ENCODE measurements around the gene NPC1.

Gene NPC1

DNA sequence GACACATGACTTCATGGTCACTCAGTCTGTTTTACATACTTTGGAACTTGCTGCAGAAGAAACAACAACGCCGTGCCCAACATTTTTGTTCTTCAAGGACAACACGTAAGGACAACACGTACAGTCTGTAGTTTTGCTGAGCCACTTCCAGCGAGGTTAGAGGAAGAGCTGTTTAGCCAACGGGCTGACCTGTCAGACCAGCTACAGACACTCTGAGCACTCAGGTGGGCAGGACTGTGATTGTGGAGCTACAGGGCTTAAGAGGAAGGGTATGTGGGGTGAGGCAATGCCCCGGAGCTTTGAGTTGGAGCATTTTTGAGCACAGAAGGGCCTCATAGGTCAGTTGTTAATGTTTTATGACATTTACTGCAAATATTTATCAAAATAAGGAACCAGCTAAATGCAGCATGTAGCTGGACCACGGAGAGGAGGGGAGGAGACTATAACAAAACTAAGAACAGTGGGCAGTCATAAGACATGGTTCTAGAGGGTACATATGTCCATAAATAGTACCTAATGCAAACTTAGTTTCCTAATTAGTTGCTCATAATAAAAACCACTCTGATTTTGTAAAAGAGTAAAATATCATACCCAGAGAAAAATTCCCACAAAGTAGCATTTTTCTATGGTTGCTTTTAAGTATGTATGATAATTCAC, 26.3 kb upstream of the NPC1 start:
- no peak for DNase-seq (ENCODE audit: low read depth)
- TF ChIP-seq, protein P1, sequence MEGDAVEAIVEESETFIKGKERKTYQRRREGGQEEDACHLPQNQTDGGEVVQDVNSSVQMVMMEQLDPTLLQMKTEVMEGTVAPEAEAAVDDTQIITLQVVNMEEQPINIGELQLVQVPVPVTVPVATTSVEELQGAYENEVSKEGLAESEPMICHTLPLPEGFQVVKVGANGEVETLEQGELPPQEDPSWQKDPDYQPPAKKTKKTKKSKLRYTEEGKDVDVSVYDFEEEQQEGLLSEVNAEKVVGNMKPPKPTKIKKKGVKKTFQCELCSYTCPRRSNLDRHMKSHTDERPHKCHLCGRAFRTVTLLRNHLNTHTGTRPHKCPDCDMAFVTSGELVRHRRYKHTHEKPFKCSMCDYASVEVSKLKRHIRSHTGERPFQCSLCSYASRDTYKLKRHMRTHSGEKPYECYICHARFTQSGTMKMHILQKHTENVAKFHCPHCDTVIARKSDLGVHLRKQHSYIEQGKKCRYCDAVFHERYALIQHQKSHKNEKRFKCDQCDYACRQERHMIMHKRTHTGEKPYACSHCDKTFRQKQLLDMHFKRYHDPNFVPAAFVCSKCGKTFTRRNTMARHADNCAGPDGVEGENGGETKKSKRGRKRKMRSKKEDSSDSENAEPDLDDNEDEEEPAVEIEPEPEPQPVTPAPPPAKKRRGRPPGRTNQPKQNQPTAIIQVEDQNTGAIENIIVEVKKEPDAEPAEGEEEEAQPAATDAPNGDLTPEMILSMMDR (IDR thresholded peaks at IDR 0.05; ENCODE audit: low read depth, low read length, missing control alignments), result no peak
- H3K4me3 ChIP-seq (ENCODE audit: low read depth, low read length), result no peak overlapping the region
- in situ Hi-C loops (cut with HindIII; ENCODE audit: low sequenced_read_pairs), result no loop called here

DNA sequence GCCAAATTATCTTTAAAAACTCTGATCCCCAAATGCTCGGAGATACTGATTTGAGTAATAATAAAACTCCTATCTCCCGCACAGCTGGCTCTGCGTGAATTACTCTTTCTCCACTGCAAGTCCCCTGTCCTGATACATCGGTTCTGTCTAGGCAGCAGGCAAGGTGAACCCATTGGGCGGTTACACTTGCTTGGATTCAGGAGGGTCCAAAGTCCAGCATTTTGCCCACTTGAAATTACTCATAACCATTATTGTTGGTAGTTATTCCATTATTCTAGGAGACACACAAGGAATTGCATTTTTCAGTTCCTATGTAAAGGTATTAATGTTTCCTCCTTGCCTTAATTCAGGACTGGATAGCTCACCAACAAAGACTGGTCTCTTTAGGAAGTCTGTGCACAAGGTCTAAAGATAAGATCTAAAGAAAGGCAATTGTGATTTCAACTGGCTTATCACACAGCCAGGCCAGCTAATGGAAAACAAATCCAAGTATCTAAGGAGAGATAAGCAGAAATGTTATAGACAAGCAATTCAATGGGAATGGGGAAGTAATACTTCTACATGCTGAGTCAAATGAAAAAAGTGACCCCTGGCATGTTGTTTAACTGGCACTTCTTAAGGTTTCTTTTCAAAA, 23.2 kb upstream of the NPC1 start:
- no peak overlapping the region for H3K4me3 ChIP-seq (ENCODE audit: low read depth, low read length)
- in situ Hi-C loops (cut with HindIII; ENCODE audit: low sequenced_read_pairs), result no loop called here
- no peak for DNase-seq (ENCODE audit: low read depth)
- TF ChIP-seq, protein P1 (IDR thresholded peaks at IDR 0.05; ENCODE audit: low read depth, low read length, missing control alignments), result no peak

DNA sequence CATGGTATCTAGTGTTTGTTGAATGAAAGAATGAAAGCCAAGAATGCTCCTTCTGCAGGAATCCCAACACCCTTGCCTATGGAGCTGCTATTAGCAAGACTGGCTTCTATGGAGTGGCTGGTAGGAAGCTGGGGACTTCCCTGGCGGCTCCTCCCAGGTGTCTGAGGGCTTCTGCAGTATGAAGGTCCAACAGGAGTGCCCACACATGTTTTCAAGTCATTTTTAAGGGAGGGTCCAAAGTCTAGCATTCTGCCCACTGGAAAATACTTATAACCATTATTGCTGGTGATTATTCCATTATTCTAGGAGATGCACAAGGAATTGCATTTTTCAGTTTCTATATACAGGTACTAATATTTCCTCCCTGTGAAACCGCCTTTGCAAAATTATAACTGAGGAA, 21.9 kb upstream of the NPC1 start:
- no peak overlapping the region for H3K4me3 ChIP-seq (ENCODE audit: low read depth, low read length)
- TF ChIP-seq, protein P1 (IDR thresholded peaks at IDR 0.05; ENCODE audit: low read depth, low read length, missing control alignments), result no peak
- in situ Hi-C loops (cut with HindIII; ENCODE audit: low sequenced_read_pairs), result no loop called here
- DNase-seq (ENCODE audit: low read depth), result no peak

DNA sequence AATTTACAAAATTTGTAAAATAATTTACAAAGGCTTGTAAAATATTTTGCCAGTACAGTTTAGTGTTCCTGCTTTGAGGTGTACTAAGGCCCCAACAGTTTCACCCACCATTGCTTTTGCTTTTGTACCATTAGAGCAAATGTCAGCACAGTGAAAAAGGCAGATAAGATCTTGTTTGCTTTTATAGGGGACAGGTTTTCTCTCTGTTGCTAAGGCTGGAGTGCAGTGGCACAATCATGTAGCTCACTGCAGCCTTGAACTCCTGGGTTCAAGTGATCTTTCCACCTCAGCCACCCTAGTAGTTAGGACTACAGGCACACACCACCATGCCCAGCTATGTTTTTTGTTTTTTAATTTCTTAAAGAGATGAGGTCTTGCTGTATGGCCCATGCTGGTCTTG, 19.6 kb upstream of the NPC1 start:
- TF ChIP-seq, protein P1 (IDR thresholded peaks at IDR 0.05; ENCODE audit: low read depth, low read length, missing control alignments), result no peak
- in situ Hi-C loops (cut with HindIII; ENCODE audit: low sequenced_read_pairs), result no loop called here

DNA sequence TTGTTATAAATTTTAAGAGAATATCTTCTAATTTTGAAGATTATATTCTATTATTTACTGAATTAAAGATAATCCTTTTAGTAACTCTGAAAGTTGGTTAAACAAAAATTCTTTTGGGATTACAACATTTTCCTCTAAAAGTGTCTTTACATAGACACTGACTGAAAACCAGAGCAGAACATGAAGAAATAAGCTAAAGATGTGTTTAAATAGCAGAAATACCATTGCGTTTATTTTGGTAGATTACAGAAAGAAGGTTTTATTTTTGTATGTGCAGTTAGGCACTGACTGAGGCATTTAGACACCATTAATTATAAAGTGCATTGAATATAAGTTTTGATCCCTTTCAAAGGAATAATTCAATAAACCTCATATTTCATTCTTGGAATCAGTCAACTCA, 13.5 kb upstream of the NPC1 start:
- H3K4me3 ChIP-seq (ENCODE audit: low read depth, low read length), result no peak overlapping the region
- in situ Hi-C loops (cut with HindIII; ENCODE audit: low sequenced_read_pairs), result loop anchor here (10.0 kb wide), 1 partner anchor 65 kb away; no protein-coding TSS in a partner anchor
- no peak for DNase-seq (ENCODE audit: low read depth)
- TF ChIP-seq, protein P1 (IDR thresholded peaks at IDR 0.05; ENCODE audit: low read depth, low read length, missing control alignments), result no peak

More for the DNA sequence above, 19.6 kb upstream of the NPC1 start:
- DNase-seq (ENCODE audit: low read depth), result no peak
- H3K4me3 ChIP-seq (ENCODE audit: low read depth, low read length), result no peak overlapping the region

DNA sequence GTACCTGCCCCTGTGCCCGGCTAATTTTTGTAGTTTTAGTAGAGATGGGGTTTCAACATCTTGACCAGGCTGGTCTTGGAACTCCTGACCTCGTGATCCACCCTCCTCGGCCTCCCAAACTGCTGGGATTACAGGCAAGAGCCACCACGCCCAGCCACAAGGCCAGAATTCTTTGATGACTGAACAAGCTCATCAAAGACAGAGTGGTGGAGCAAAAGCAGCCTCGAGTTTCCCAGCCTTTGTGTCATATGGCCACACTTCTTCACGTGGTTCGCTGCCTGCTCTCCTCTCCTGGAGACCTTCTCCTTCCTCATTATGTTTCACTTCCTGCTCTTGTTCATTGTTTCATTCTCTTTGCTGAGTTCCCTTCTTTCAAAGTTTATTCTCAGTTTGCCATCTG, 9.9 kb upstream of the NPC1 start:
- no peak overlapping the region for H3K4me3 ChIP-seq (ENCODE audit: low read depth, low read length)
- TF ChIP-seq, protein P1 (IDR thresholded peaks at IDR 0.05; ENCODE audit: low read depth, low read length, missing control alignments), result no peak
- in situ Hi-C loops (cut with HindIII; ENCODE audit: low sequenced_read_pairs), result loop anchor here (10.0 kb wide), 1 partner anchor 61 kb away; no protein-coding TSS in a partner anchor
- DNase-seq (ENCODE audit: low read depth), result no peak
